ENCODE results near the gene FOSB.
"Not testable (repeated sequence)": the region's sequence is repeated elsewhere in the genome, so short reads cannot be mapped to it uniquely, and the experiment has no call there.

Gene FOSB
- total RNA-seq = 0.06 to 5.0 (median 0.86) reads per million in 18 experiments

DNA sequence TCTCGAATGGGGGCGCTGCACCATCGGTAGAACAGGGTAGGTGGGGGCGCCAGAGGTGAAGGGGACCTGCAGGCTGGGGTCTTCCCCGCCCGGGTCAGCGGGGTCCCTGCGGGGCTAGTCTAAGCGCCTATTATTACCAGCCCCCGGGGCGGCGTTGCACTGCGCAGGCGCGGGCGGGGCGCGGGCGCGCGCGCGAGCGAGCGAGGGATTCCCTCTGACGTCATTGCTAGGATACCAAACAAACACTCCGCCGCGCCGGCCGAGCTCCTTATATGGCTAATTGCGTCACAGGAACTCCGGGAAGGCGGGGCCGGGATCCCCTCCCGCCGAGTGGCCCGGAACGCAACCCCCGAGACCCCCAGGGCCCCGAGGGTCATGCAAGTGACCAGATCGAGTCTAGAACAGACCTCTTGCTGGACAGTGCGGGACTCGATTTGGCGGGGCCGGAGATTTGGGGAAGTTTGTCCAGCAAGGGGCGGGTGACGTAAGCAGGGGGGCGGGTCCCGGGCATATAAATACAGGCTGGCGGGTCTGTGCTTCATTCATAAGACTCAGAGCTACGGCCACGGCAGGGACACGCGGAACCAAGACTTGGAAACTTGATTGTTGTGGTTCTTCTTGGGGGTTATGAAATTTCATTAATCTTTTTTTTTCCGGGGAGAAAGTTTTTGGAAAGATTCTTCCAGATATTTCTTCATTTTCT is at the start of gene FOSB:
Gene FOSB (plus strand): TSS at position 541 of the 703 bp plus-strand sequence. CDS start 591 bp downstream, outside the sequence.
- peak; percentile 92 to 96 for DNase-seq

DNA sequence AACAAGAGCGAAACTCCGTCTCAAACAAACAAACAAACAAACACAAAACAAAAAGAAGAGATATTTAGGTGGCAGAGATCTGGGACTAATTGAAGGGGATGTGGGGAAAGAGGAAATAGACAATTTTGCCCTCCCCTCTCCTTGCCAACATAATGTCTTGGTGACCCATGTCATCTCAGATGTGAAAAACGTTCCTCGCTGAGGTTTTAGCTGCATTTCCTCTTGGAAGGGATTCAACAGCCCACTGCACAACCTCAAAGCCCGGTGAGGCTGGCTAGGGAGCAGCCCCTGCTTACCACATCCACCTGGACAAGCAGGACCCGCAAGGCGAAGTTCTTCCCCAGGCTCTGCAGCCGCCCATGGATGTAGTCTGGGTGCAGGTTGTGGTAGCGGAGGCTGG is 49.0 kb upstream of the FOSB start:
- no peak for DNase-seq

DNA sequence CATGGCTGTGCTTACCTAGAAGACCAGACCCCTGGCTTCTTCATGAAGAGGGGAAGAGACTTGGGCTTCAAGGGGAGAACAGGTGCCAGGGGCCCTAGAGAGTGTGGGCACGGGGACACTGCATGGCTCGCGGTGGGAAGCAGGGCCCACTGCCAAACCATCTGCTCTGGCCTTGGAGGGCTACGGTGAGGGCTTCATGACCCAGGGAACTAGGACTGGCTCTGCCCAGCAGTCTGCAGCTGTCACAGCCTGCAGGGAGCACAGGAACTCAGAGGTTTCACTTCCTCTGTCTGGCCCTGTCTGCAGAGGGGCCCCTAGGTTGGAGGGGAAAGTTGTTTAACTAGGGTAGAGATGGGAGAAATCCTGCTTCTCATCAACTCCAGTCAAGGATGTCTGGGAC is 48.4 kb upstream of the FOSB start:
- peak; percentile 78 to 80 for DNase-seq

DNA sequence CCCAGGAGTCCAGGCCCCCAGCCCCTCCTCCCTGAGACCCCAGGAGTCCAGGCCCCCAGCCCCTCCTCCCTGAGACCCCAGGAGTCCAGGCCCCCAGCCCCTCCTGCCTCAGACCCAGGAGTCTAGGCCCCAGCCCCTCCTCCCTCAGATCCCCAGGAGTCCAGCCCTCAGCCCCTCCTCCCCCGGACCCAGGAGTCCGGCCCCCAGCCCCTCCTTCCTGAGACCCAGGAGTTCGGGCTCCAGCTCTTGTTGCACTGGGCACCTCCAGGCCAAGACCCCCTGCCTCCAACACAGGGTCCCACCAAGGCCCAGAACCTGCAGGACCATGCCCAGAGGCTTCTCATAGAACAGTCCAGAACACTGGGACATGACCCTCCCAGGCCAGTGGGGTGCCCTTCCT is 47.9 kb upstream of the FOSB start:
- no peak for DNase-seq

DNA sequence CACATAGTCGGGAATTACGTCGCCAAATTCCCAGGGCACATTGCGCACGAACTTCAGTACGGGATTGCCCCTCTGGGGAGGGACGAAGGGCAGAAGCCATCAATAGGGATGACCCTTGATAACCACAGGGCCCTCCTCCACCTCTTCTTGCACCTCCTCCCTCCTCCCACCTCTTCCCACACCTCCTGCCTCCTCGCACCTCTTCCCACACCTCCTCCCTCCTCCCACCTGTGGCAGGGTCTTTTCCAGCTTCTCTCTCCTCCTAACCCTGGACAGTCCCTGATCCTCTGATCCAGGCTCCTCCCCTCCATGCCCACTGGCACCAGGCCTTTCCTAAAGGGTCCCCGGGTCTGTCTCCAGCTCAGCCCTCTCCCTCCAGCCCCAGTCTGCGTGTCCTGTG is 47.4 kb upstream of the FOSB start:
- DNase-seq = no peak

DNA sequence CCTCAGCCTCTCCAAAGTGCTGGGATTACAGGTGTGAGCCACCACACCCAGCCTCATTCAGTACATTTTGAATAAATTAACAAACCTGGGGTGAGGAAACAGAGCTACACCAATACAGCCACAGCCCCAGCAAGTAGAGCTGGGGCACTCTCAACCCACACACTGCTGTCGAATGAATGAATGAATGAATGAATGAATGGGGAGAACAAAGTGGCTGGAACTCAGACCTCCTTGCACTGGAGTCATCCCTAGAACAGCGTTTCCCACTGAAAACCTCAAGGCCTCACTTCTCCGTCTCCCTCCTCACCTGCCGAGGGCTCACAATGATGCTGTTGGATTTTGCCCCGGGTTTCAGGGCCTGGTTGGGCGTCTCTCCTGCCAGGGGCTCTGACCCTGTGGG is 46.9 kb upstream of the FOSB start:
- DNase-seq = no peak

DNA sequence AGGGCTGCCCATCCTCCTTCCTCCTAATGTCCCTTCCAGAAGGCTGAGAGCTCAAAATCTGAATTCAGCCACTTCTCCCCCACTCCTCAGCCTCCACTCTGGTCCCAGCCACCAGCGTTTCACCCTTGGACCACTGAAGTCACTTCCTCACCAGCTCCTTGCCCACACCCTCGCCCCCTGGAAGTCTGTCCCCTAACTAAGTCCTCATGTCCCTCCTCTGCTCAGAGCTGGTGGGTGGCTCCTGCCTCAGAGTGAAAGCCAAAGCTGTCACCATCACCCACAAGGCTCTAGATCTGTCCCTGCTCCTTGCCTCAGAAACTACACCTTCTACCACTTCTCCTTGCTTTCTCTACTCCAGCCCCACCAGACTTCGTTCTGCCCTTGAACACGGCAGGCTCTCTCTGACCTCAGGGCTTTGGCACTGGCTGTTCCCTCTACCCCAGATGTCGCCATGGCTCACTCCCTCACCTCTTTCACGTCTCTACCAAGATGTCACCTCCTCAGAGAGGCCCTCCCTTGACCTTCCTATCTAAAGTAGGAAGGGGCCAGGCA is 45.8 kb upstream of the FOSB start:
- DNase-seq = peak; percentile 38 to 77

DNA sequence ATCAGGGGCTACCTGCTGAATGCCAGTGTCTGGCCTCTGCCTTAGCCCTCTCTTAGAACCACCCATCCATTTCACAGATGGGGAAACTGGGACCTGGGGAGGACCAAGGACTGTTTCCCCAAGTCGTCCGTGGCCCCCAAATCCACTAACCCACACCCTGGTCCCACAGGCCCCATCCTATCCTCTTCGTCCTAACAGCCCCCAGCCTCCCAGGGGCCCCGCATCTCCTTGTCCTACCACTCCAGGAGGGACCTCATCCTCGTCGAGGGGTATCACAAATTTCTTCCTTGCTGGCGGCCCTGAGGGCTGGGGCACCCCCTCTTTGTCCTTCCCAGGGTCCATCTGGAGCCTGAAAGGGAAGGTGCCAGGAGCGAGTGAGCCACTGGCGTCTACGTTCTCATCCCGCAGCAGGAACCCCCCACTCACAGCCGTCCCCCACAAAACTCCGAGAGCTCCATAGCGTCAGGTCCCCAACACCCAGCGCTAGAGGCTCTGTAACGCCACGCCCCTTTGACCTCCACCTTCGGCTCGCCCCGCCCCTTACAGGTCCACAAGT is 44.7 kb upstream of the FOSB start:
- DNase-seq = no peak

DNA sequence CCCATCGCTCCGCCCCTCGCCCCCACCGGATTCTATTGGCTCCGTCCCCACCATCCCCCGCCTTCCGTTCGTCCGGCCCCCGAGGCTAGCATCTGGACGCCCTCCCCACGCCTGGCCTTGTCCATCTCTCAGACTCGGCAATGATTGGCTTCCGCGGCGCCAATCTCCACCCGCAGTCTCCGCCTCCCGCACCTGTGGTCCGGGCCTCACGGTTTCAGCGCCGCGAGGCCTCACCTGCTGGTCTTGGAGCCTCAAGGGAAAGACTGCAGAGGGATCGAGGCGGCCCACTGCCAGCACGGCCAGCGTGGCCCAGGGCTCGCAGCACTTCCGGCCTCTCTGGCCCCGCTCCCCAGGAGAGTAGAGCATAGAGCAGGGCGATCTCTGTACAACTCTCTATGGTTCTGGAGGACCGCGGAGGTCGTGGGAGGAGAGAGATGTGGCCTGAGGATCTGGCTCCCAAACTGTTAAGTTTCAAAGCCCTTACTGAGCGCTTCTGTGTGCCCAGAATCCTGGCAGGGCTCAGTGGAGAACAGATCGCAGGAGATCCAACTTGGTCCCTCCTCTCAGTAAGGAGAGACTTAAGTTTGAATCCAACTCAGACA is 44.1 kb upstream of the FOSB start, which contains the start of gene ERCC1:
Gene ERCC1 (minus strand): TSS at position 329 of the 602 bp plus-strand sequence. CDS start 543 bp downstream, outside the sequence.
- peak; percentile 92 to 95 for DNase-seq

DNA sequence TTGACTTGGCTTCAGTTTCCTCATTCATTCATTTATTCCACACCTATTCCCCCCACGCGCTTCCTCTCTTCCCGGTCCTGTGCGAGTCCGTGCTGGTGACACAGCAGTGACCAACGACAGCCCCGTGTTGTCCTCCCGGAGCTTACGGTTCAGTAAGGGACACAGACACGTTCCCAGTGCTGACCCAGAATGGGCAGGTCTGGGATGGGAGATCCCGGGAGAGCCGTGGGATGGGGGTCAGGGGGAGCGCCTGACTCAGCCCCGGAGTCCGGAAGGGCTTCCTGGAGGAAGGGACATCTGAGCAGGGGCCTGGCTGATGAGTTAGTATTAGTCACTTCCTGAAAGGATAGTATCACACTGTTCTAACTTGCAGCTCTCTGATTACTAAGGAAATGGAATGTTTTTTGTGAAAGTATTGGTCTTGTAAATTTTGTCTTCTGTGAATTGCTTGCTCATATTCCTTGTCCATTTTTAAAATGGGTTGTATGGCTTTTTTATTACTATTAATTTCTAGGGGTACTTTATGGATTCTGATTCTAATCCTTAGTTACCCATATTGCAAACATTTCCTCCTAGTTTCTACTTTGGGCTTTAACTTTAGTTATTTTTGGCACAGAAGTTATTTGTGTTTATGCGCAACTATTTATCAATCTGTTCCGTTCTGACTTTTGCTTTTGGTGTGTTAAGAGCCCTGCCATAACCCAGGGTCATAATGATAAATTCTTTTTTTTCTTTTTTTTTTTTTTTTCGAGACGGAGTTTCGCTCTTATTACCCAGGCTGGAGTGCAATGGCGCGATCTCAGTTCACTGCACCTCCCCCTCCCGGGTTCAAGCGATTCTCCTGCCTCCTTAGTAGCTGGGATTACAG is 43.4 kb upstream of the FOSB start:
- peak; percentile 84 to 89 for DNase-seq

DNA sequence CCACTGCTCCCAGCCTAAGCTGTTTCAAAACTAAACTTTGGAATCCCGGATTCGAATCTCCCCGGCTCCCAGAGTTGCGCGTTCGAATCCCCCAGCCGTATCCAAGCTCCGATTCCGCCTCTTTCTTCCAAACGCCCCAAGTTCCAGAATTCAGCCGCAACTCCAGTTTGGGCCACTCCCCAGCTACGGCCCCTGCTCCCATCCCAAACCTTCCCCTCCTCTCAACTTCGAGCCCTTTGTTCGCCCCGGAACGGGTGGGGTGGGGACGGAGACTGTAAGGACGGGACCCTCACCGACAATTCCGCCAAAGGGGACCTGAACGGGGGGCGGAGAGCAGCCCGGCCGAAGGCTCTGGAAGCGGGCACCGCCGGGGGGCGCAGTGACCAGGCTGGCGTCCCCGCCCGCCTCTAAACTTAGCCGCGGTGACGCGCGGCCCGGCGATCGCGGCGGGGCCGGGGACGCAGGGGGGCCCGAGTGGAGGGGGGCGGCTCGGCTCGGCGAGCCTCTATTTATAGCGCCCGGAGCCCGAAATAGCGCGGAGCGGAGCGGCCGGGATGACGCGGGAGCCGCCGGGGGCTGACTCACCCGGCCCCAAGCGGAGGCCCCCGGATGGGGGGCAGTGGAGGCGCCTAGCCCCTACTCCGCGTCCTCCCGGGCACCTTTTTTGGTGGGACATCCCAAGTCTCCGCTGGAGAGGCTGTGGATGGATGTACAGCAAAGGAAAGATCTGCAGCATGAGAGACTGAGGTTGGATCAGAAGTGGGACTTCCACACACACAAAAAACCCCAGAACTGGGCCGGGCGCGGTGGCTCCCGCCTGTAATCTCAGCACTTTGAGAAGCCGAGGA is 39.2 kb upstream of the FOSB start:
- peak in 1 of 2 donors; percentile 32 for DNase-seq

DNA sequence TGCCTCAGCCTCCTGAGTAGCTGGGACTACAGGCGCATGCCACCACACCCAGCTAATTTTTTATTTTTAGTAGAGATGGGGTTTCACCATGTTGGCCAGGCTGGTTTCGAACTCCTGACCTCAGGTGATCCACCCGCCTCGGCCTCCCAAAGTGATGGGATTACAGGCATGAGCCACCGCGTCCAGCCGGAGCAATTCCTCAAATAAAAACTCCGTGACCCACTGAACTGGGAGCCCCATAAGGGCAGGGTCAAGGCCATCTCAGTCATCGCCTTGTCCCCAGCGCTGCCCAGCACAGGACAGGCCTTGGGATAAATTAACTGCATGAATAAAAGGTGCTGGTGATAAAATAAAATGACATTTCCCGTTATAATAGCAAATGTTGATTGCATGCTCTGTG is 37.9 kb upstream of the FOSB start:
- not testable (repeated sequence) for DNase-seq

DNA sequence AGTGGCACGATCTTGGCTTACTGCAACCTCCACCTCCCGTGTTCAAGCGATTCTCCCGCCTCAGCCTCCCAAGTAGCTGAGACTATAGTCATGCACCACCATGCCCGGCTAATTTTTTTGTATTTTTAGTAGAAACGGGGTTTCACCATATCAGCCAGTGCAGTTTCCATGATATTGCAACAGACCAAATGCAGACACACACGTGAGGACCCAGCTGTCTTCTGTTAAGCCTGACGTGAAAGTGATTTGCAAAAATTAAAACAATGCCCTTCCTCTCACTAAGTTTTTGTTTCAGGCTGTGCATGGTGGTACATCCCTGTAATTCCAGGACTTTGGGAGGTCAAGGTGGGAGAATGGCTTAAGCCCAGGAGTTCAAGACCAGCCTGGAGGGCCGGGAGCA is 36.8 kb upstream of the FOSB start:
- peak; percentile 69 to 77 for DNase-seq

DNA sequence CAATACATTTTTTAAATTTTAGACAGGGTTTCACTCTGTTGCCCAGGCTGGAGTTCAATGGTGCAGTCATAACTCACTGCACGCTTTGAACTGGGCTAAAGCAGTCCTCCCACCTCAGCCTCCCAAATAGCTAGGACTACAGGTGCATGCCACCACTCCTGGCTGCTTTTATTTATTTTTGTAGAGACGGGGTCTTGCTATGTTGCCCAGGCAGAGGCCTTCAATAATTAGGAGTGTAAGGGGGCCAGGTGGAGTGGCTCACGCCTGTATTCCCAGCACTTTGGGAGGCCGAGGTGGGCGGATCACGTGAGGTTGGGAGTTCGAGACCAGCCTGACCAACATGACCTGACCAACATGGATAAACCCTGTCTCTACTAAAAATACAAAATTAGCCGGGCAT is 35.3 kb upstream of the FOSB start:
- DNase-seq = not testable (repeated sequence)

DNA sequence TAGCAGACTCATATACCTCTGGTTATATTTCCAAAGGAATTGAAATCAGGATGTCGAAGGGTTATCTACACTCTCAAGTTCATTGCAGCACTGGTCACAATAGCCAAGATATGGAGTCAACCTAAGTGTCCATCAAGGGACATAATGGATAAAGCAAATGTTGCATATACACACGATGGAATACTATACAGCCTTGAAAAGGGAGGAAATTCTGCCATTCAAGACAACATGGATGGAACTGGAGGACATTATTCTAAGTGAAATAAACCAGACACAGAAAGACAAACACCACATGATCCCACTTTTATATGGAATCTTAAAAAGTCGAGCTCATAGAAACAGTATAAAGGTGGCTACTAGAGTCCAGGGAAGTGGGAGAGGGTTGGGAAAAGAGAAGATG is 30.5 kb upstream of the FOSB start:
- DNase-seq = no peak

DNA sequence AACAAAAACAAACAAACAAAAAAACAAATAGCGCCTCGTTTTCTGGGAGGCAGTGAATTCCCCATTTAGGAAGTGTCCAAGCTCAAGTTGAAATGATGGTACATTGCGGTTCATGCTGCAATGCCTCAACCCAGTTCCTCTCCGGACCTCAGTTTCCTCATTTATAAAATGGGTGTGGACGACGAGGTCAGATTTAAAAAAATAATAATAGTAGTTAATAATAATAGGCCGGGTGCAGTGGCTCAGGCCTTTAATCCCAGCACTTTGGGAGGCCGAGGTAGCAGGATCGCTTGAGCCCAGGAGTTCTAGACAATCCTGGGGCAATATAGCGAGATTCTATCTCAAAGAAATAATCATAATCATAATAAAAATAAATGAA is 28.6 kb upstream of the FOSB start:
- DNase-seq = peak; percentile 82 to 84

DNA sequence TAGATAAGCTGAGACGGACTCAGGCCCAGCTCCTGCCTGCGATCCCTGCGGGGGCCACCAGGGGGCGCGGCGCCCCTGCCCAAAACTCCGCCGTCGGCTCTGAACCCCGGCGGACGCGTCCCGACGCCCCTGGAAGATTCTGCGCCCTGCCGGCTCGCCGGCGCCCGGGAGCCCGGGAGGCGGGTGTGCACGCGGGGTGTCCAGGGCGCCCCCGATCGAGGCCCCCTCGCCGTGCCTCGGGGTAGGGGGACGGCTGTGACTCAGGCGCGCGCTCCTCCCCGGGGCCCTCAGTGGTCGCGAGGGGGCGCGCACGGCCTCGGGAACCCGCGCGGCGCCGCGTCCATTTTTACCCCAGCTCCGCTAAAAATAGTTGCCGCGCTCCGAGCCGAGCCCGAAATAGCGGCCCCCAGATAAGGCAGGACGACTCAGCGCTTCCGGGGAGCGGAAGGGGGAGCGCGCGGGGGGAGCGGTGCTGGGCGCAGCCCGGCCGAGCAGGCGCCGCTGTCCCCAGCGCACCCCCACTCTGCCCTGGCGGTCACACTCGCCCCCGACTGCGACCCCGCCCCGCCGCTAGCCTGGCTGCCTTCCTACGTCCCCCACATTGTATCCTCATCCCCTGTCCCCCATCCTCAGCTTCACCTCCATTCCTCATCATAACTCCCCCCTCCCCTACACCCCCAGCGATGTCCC is 28.1 kb upstream of the FOSB start:
- peak; percentile 74 to 76 for DNase-seq

DNA sequence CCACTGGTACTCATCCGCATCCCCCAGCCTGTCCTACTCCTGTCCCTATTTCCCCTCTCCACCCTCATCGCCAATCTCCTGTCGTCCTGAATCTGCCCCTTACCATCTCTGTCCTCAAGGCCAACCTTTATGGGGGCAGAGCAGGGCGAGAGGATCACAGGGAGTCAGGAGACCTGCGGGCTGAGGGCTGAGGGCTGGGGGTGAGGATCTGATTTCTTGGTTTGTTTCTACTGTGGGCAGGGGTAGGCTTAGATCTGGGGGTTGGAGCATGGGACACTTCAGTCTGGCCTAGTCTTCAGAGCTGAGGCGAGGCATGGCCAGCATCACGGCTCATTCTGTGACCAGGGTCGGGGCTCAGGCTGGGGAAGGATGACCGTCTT is 27.5 kb upstream of the FOSB start:
- no peak for DNase-seq

DNA sequence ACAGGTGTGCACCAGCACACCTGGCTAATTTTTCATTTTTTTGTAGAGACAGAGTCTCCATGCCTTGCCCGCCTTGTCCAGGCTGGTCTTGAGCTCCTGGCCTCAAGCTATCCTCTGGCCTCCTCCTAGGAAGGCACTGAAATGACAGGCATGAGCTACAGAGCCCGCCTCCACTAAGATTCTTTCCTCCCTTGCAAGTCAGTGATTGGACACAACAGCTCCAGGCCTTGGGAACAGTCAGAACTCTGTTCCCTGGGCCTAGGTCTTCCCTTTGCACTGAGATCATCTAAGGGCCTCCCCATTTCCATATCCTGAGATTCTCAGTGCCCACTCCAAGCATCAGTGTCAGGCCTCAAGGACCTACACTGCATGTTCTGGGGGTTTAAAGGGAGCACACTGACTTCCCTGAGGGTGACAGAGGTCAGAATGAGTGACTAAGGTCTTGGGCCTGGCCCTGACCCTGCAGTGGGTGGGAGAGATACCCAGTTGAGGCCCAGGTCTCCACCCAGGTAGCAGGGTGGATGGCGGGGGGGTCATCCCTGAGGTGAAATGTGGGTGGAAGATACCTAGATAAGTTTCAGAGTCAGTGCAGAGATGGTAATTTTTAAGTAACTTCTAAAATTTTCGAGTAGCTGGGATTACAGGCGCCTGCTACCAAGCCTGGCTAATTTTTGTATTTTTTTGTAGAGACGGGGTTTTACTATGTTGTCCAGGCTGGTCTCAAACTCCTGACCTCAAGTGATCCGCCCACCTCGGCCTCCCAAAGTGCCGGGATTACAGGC is 26.7 kb upstream of the FOSB start:
- DNase-seq = no peak

DNA sequence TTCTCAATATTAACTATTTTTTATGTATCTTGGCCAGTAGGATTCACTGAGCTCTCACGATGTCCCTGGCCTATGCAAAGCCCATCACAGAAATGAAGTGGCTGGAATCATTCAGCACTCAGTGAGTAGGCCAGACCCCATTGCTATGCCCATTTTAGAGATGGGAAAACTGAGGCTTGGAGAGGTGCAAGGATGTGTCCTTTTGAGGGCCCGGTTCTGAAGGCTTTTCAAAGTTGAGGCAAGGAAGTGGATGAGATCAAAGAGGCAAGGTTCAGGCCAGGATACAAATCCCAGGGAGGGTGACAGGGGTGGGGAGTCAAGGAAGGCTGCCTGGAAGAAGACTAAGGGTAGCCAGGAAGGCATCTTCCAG is 25.4 kb upstream of the FOSB start:
- no peak for DNase-seq
